Peyer's patch (tissue), 4 donors: ENCODE measurements around the gene CTAG1B. TPM values are rescaled to one million over a fixed set of nuclear protein-coding genes. Genes with fewer than 3 reads are reported as not detected.
"Not testable (repeated sequence)": the region's sequence is repeated elsewhere in the genome, so short reads cannot be mapped to it uniquely, and the experiment has no call there.

Experiments
- DNase-seq, 3 donors: peaks; one replicate each; pipeline ENCODE4 v3.0.0-alpha.2; 2017 to 2019
- H3K27ac ChIP-seq, 4 donors: fragments of 200-600 bp; sonication (generic); one replicate each; pipeline ENCODE4 v1.5.1; 2016 to 2019
- H3K27me3 ChIP-seq, 2 donors: fragments of 200-600 bp; sonication (generic); one replicate each; pipeline ENCODE4 v1.5.1; 2019
- H3K36me3 ChIP-seq, 3 donors: fragments of 200-600 bp; sonication (generic); one replicate each; pipeline ENCODE4 v1.5.1; 2016 to 2019
- H3K4me1 ChIP-seq, 4 donors: fragments of 200-600 bp; sonication (generic); one replicate each; pipeline ENCODE4 v1.5.1; 2016 to 2019
- H3K4me3 ChIP-seq, 4 donors: fragments of 200-600 bp; sonication (generic); 1 replicate in 3 of 4; 2 replicates in 1 of 4; pipeline ENCODE4 v1.5.1; 2016 to 2019; ENCODE audit warnings: mild to moderate bottlenecking in 1 of 4
- H3K9me3 ChIP-seq, 4 donors: fragments of 200-600 bp; sonication (generic); one replicate each; pipeline ENCODE4 v1.5.1; 2016 to 2019; ENCODE audit warnings: mild to moderate bottlenecking in 1 of 4
- CTCF ChIP-seq, 6 experiments: fragments of 450-650 bp in 4 of 6; fragments of 200-600 bp in 2 of 6; sonication (generic) in 1 of 6; IDR thresholded peaks; one replicate each; pipeline ENCODE4 v1.5.1; 2017 to 2019; ENCODE audit warnings: antibody characterized with exemption in 6 of 6, mild to moderate bottlenecking in 3 of 6, moderate library complexity in 1 of 6
- POLR2A ChIP-seq, 2 donors: fragments of 450-650 bp; IDR thresholded peaks; one replicate each; pipeline ENCODE4 v1.5.1; 2017; ENCODE audit warnings: antibody characterized with exemption in 2 of 2, mild to moderate bottlenecking in 2 of 2, moderate library complexity in 2 of 2
- total RNA-seq, 4 donors: library from RNA; depleted of rRNA; stranded (reverse); fragments of >200 nt; gene quantifications; one replicate each; pipeline ENCODE4 v1.1.0, GENCODE V29; 2016

CTAG1B gene
- total RNA-seq, 4 donors from 2014 or later: not detected

- TF ChIP-seq CTCF (IDR thresholded peaks at IDR 0.05): no peak
- TF ChIP-seq POLR2A (IDR thresholded peaks at IDR 0.05): no peak
- Histone ChIP-seq H3K27me3 (no peaks in the 10 kb centered on the region), H3K36me3 (no peaks in the 10 kb centered on the region), H3K27ac (no peak overlapping the region), H3K9me3 (no peaks in the 10 kb centered on the region), H3K4me3 (no peak overlapping the region), H3K4me1 (no peaks in the 10 kb centered on the region)
- DNase-seq: no peak
These were observed 33.4 kb upstream of the CTAG1B start for GRCh38 chrX:154652311-154653047.

- H3K36me3 ChIP-seq: no peaks in the 10 kb centered on the region
- no peaks in the 10 kb centered on the region for H3K4me1 ChIP-seq
- TF ChIP-seq POLR2A (IDR thresholded peaks at IDR 0.05): no peak
- no peak for TF ChIP-seq CTCF (IDR thresholded peaks at IDR 0.05)
- no peaks in the 10 kb centered on the region for H3K27me3 ChIP-seq
- H3K9me3 ChIP-seq: no peaks in the 10 kb centered on the region
- no peak overlapping the region for H3K4me3 ChIP-seq
- no peak overlapping the region for H3K27ac ChIP-seq
- DNase-seq: no peak
These were observed 31.1 kb upstream of the CTAG1B start for GRCh38 chrX:154650221-154650510.

- no peak for DNase-seq
- Histone ChIP-seq H3K9me3 (no peaks in the 10 kb centered on the region), H3K36me3 (no peaks in the 10 kb centered on the region), H3K27ac (no peak overlapping the region), H3K4me1 (no peaks in the 10 kb centered on the region), H3K27me3 (no peaks in the 10 kb centered on the region), H3K4me3 (no peak overlapping the region)
- TF ChIP-seq POLR2A (IDR thresholded peaks at IDR 0.05) (no peak), CTCF (IDR thresholded peaks at IDR 0.05) (no peak)
These were observed 30.6 kb upstream of the CTAG1B start for GRCh38 chrX:154649503-154650220.

- Histone ChIP-seq H3K4me1 (no peaks in the 10 kb centered on the region), H3K9me3 (no peaks in the 10 kb centered on the region), H3K27me3 (no peaks in the 10 kb centered on the region), H3K27ac (no peak overlapping the region), H3K4me3 (no peak overlapping the region), H3K36me3 (no peaks in the 10 kb centered on the region)
- no peak for DNase-seq
- no peak for TF ChIP-seq POLR2A (IDR thresholded peaks at IDR 0.05)
- no peak for TF ChIP-seq CTCF (IDR thresholded peaks at IDR 0.05)
These were observed 29.8 kb upstream of the CTAG1B start for GRCh38 chrX:154648931-154649330.

GRCh38 chrX:154645745-154646378 is 26.8 kb upstream of the CTAG1B start:
- not testable (repeated sequence) for H3K9me3 ChIP-seq, H3K36me3 ChIP-seq, H3K4me1 ChIP-seq, H3K27ac ChIP-seq, DNase-seq, H3K27me3 ChIP-seq, H3K4me3 ChIP-seq

GRCh38 chrX:154643708-154644107 is 24.6 kb upstream of the CTAG1B start:
- H3K36me3 ChIP-seq, H3K9me3 ChIP-seq, H3K4me1 ChIP-seq, H3K27ac ChIP-seq, H3K27me3 ChIP-seq, H3K4me3 ChIP-seq, DNase-seq: not testable (repeated sequence)

- H3K36me3 ChIP-seq, H3K4me1 ChIP-seq, H3K27me3 ChIP-seq, H3K27ac ChIP-seq, H3K9me3 ChIP-seq, DNase-seq, H3K4me3 ChIP-seq: not testable (repeated sequence)
These were observed 22.7 kb upstream of the CTAG1B start for GRCh38 chrX:154641740-154642139.

- H3K27me3 ChIP-seq, H3K27ac ChIP-seq, DNase-seq, H3K4me1 ChIP-seq, H3K36me3 ChIP-seq, H3K4me3 ChIP-seq, H3K9me3 ChIP-seq: not testable (repeated sequence)
These were observed 14.6 kb upstream of the CTAG1B start for GRCh38 chrX:154633661-154634060.

GRCh38 chrX:154630949-154631348 is 11.9 kb upstream of the CTAG1B start:
- H3K36me3 ChIP-seq, H3K27ac ChIP-seq, H3K4me3 ChIP-seq, H3K4me1 ChIP-seq, H3K9me3 ChIP-seq, DNase-seq, H3K27me3 ChIP-seq: not testable (repeated sequence)

GRCh38 chrX:154628960-154629359 is 9.9 kb upstream of the CTAG1B start:
- H3K36me3 ChIP-seq: not testable (repeated sequence)

More at GRCh38 chrX:154628960-154629359, 9.9 kb upstream of the CTAG1B start:
- not testable (repeated sequence) for H3K4me1 ChIP-seq, H3K4me3 ChIP-seq, H3K9me3 ChIP-seq, DNase-seq, H3K27me3 ChIP-seq, H3K27ac ChIP-seq
